Ovary (tissue), 9 donors: Measurements from ENCODE around the gene PCDHGA1. TPM values are rescaled to one million over a fixed set of nuclear protein-coding genes. Genes with fewer than 3 reads are reported as not detected.

Experiments used
- DNase-seq, 5 donors: peaks; one replicate each; pipeline ENCODE4 v3.0.0-alpha.2; 2019 to 2020
- H3K27ac ChIP-seq, 2 donors: fragments of 200-600 bp; one replicate each; pipeline versions ENCODE4 v1.5.1 to v1.8.0; 2019 to 2022
- H3K27me3 ChIP-seq: fragments of 200-600 bp; one replicate; pipeline ENCODE4 v1.8.0; 2022
- H3K36me3 ChIP-seq: fragments of 200-600 bp; sonication (generic); one replicate; pipeline ENCODE4 v1.5.1; 2019
- H3K4me1 ChIP-seq: one replicate; pipeline ENCODE4 v1.8.1; 2013; ENCODE audit warnings: mild to moderate bottlenecking, moderate library complexity; ENCODE audit not compliant: insufficient read depth
- H3K4me3 ChIP-seq: fragments of 200-600 bp; sonication (generic); one replicate; pipeline ENCODE4 v1.5.1; 2017
- H3K9me3 ChIP-seq, 2 donors: fragments of 200-600 bp in 1 of 2; sonication (generic) in 1 of 2; one replicate each; pipeline versions ENCODE4 v1.5.1 to v1.8.1; 2013 to 2019; ENCODE audit warnings: mild to moderate bottlenecking in 1 of 2, moderate library complexity in 1 of 2
- CTCF ChIP-seq, 3 donors: fragments of 450-650 bp in 2 of 3; fragments of 200-600 bp in 1 of 3; IDR thresholded peaks; one replicate each; pipeline versions ENCODE4 v1.5.1 to v1.8.0; 2016 to 2022; ENCODE audit warnings: antibody characterized with exemption in 3 of 3, mild to moderate bottlenecking in 1 of 3
- EP300 ChIP-seq: sonication (generic); formaldehyde crosslinking; IDR thresholded peaks from one replicate; pipeline ENCODE4 v1.6.1; 2017; ENCODE audit warnings: antibody characterized with exemption
- POLR2A ChIP-seq: fragments of 450-650 bp; IDR thresholded peaks from one replicate; pipeline ENCODE4 v1.6.1; 2017; ENCODE audit warnings: antibody characterized with exemption, mild to moderate bottlenecking, moderate library complexity
- WGBS, 3 donors: extraction: QIAGEN DNeasy Blood & Tissue Kit in 1 of 3; methylation state at CpG; one replicate each; pipeline versions ENCODE4 v1.1.5 to v1.1.7; 2013 to 2017; 5-methylcytosine and 5-hydroxymethylcytosine counted together
- intact Hi-C, 4 donors: fragments of 100-400 bp; cut with DNase I; formaldehyde crosslinking; loops; one replicate each; pipeline versions ENCODE4 v1.11.0 to v1.15.1; 2022 to 2023
- polyA plus RNA-seq, 2 donors: library from polyadenylated mRNA; stranded (reverse); fragments of 200-250 nt in 1 of 2; fragments of 350-450 nt in 1 of 2; fragmentation: Illumina TruSeq in 1 of 2; extraction: RNeasy Lipid Tissue Mini Kit (QIAGEN cat#74804) in 1 of 2; gene quantifications; one replicate each; pipeline ENCODE4 v1.2.3, GENCODE V29; 2013 to 2014
- total RNA-seq, 7 donors: library from RNA; depleted of rRNA in 2 of 7; stranded (reverse); fragments of >200 nt in 2 of 7; fragmentation: NEBNext Ultra II Directional in 3 of 7; extraction: Animal tissue kit (Norgen Biotek cat#: 25700) in 3 of 7; gene quantifications; one replicate each; pipeline versions ENCODE4 v1.1.0 to v1.2.4, GENCODE V29; 2016 to 2023
- donor health status: DM: no; HTN: no; CAD: no; lungs with moderate emphysema.
- donor health status: DM: no; HTN: no; CAD: no.
- donor health status: Bipolar disorder and iron deficiency.
- donor health status: DM: yes; HTN: yes; CAD: no.
- donor health status: DM: no; HTN: no; CAD: no.
- donor health status: DM: yes; HTN: yes; CAD: no.

PCDHGA1 gene
- total and polyA plus RNA-seq, 9 donors, result 0.29 to 2.8 (median 0.94) TPM

- 1 to 3% (median 2%) methylated on average over 28 to 29 of the region's 29 CpGs for WGBS, 3 donors
- peak; percentile 83 to 85 (median 84) for DNase-seq
- intact Hi-C loops, result loop anchor here in 3 of 4 donors (2.0 to 5.0 kb wide), 3 partner anchors 36 to 49 kb away; partner anchors contain the start of gene PCDHGC3 (in 3 of the 3)
- TF ChIP-seq EP300, result no peak
- peak; percentile 45 for TF ChIP-seq POLR2A
- Histone ChIP-seq H3K27ac (peak overlapping the region; percentile 74 to 82), H3K36me3 (no peaks in the 10 kb centered on the region), H3K4me3 (peak overlapping the region; percentile 64), H3K4me1 (peaks cover 11% of the 10 kb centered on the region), H3K9me3 (no peaks in the 10 kb centered on the region), H3K27me3 (no peaks in the 10 kb centered on the region)
Measured at GRCh38 chr5:141513627-141514329, 183.5 kb downstream of the PCDHGA1 start.

GRCh38 chr5:141514330-141515133, 184.2 kb downstream of the PCDHGA1 start:
- Histone ChIP-seq H3K4me1 (peaks cover 6% of the 10 kb centered on the region), H3K4me3 (peak overlapping the region; percentile 64), H3K27me3 (no peaks in the 10 kb centered on the region), H3K27ac (peak overlapping the region; percentile 57 to 82), H3K9me3 (no peaks in the 10 kb centered on the region), H3K36me3 (no peaks in the 10 kb centered on the region)
- 48 to 49% (median 49%) methylated on average over 6 of the region's 6 CpGs for WGBS, 3 donors
- intact Hi-C loops, result loop anchor here in 3 of 4 donors (5.0 kb wide), 3 partner anchors 37 to 48 kb away; partner anchors contain the start of gene PCDHGC3 (in 2 of the 3)
- TF ChIP-seq POLR2A (no peak), EP300 (no peak), CTCF (IDR thresholded peaks at IDR 0.05) (no peak)
- DNase-seq, result no peak

- DNase-seq, result no peak
- H3K36me3 ChIP-seq, result no peaks in the 10 kb centered on the region
- H3K27me3 ChIP-seq, result no peaks in the 10 kb centered on the region
- H3K4me3 ChIP-seq, result no peak overlapping the region
- no peaks in the 10 kb centered on the region for H3K9me3 ChIP-seq
- TF ChIP-seq EP300, result no peak
- no peak for TF ChIP-seq POLR2A
- TF ChIP-seq CTCF (IDR thresholded peaks at IDR 0.05), result no peak
- H3K4me1 ChIP-seq, result peaks cover 6% of the 10 kb centered on the region
- 77 to 84% (median 78%) methylated on average over 3 of the region's 3 CpGs for WGBS, 3 donors
- intact Hi-C loops, result loop anchor here in 1 of 4 donors (5.0 kb wide), 1 partner anchor 42 kb away; no protein-coding TSS in a partner anchor
- H3K27ac ChIP-seq, result peak overlapping the region in 1 of 2 donors; percentile 3
Measured at GRCh38 chr5:141515141-141515540, 184.8 kb downstream of the PCDHGA1 start.

- WGBS, 3 donors, result 71 to 76% (median 72%) methylated on average over 4 of the region's 4 CpGs
- H3K4me1 ChIP-seq, result peaks cover 6% of the 10 kb centered on the region
- peak overlapping the region in 1 of 2 donors; percentile 3 for H3K27ac ChIP-seq
- no peak overlapping the region for H3K4me3 ChIP-seq
- intact Hi-C loops, result loop anchor here in 1 of 4 donors (5.0 kb wide), 1 partner anchor 41 kb away; no protein-coding TSS in a partner anchor
- DNase-seq, result no peak
- H3K9me3 ChIP-seq, result no peaks in the 10 kb centered on the region
- no peaks in the 10 kb centered on the region for H3K36me3 ChIP-seq
- TF ChIP-seq EP300 (no peak), POLR2A (no peak), CTCF (IDR thresholded peaks at IDR 0.05) (no peak)
- H3K27me3 ChIP-seq, result no peaks in the 10 kb centered on the region
Measured at GRCh38 chr5:141515946-141516671, 185.8 kb downstream of the PCDHGA1 start.
